OCI-LY7 (cell line): ENCODE measurements around the gene GPAT3. TPM values are rescaled to one million over a fixed set of nuclear protein-coding genes. Genes with fewer than 3 reads are reported as not detected.

Experiments
- BruUV-seq: library from RNA; stranded (reverse); fragments of 400-500 nt; replicated peaks from 2 replicates; lab custom pipeline; 2021; lab: Mats Ljungman, UMichigan
- CTCF ChIA-PET: fragments of 300-600 bp; sonication (Branson Sonifier 250); formaldehyde crosslinking; loops from one replicate; lab custom pipeline; 2022; ENCODE audit warnings: antibody characterized with exemption; ENCODE audit not compliant: unreplicated experiment; lab: Charles Lee
- POLR2A ChIA-PET: fragments of 300-600 bp; sonication (Branson Sonifier 250); formaldehyde crosslinking; loops from one replicate; lab custom pipeline; 2022; ENCODE audit warnings: antibody characterized with exemption; lab: Charles Lee
- DNase-seq: peaks from one replicate; pipeline ENCODE4 v3.0.0-alpha.2; 2015; ENCODE audit warnings: low spot score
- H2AFZ ChIP-seq: fragments of 200-600 bp; sonication (generic), shearing (Covaris generic); 2 replicates; pipeline ENCODE4 v1.6.1; 2014; ENCODE audit warnings: mild to moderate bottlenecking, antibody characterized with exemption, low read length, moderate library complexity
- H3K27ac ChIP-seq: fragments of 200-600 bp; sonication (generic); 2 replicates; pipeline ENCODE4 v1.5.1; 2014; ENCODE audit warnings: mixed run types, low read depth, mild to moderate bottlenecking, moderate library complexity, low read length, inconsistent platforms; ENCODE audit not compliant: poor library complexity, severe bottlenecking
- H3K36me3 ChIP-seq: fragments of 200-600 bp; sonication (generic); 2 replicates; pipeline ENCODE4 v1.6.1; 2014; ENCODE audit warnings: mild to moderate bottlenecking, antibody characterized with exemption, low read length, moderate library complexity, mixed read lengths; ENCODE audit not compliant: insufficient read depth
- H3K4me1 ChIP-seq: fragments of 200-600 bp; sonication (generic); 2 replicates; pipeline ENCODE4 v1.5.1; 2014; ENCODE audit warnings: mild to moderate bottlenecking, low read length; ENCODE audit not compliant: insufficient read depth, poor library complexity, severe bottlenecking
- H3K4me2 ChIP-seq: fragments of 200-600 bp; sonication (generic); 2 replicates; pipeline ENCODE4 v1.6.1; 2014; ENCODE audit warnings: mild to moderate bottlenecking, low read length
- H3K4me3 ChIP-seq: fragments of 200-600 bp; sonication (generic); 2 replicates; pipeline ENCODE4 v1.5.1; 2014; ENCODE audit warnings: mild to moderate bottlenecking, low read depth, low read length; ENCODE audit not compliant: poor library complexity, severe bottlenecking
- H3K79me2 ChIP-seq: fragments of 200-600 bp; sonication (generic); 2 replicates; pipeline ENCODE4 v1.6.1; 2016; ENCODE audit warnings: low read depth, mild to moderate bottlenecking, low read length, moderate library complexity, mixed read lengths; ENCODE audit not compliant: insufficient read depth
- H3K9me2 ChIP-seq: fragments of 200-600 bp; sonication (generic); 2 replicates; pipeline ENCODE4 v1.6.1; 2016; ENCODE audit warnings: mild to moderate bottlenecking, low read length, mixed read lengths; ENCODE audit not compliant: insufficient read depth
- H3K9me3 ChIP-seq: fragments of 200-600 bp; sonication (generic); 2 replicates; pipeline ENCODE4 v1.6.1; 2014; ENCODE audit warnings: mild to moderate bottlenecking, mixed run types, low read length, mixed read lengths
- H4K20me1 ChIP-seq: fragments of 200-600 bp; sonication (generic); 2 replicates; pipeline ENCODE4 v1.6.1; 2014; ENCODE audit warnings: mild to moderate bottlenecking, antibody characterized with exemption, low read length, moderate library complexity, mixed read lengths; ENCODE audit not compliant: insufficient read depth
- CTCF ChIP-seq: fragments of 200-600 bp; sonication (generic); conservative IDR thresholded peaks from 2 replicates; pipeline ENCODE4 v1.5.1; 2014; ENCODE audit warnings: mild to moderate bottlenecking, antibody characterized with exemption, low read length, moderate library complexity, mixed read lengths
- EZH2phosphoT487 ChIP-seq: fragments of 200-600 bp; sonication (generic); IDR thresholded peaks from 2 replicates; pipeline ENCODE4 v1.6.1; 2018; ENCODE audit warnings: low read depth, borderline replicate concordance, mild to moderate bottlenecking, mixed run types, antibody characterized with exemption, low read length, moderate library complexity, mixed read lengths
- intact Hi-C: fragments of 100-400 bp; cut with micrococcal nuclease; formaldehyde crosslinking; loops from one replicate; pipeline ENCODE4 v1.10.0; 2022; ENCODE audit not compliant: unreplicated experiment
- total RNA-seq, 2 experiments: library from RNA; depleted of rRNA in 1 of 2; stranded (reverse); fragments of >200 nt in 1 of 2; shearing (Covaris generic) in 1 of 2; gene quantifications; 2 replicates each; pipeline ENCODE4 v1.2.3, GENCODE V29; 2014 to 2022

Gene GPAT3
- total RNA-seq, 2 experiments from 2014 or later = 0.41 TPM; not detected in 1

DNA sequence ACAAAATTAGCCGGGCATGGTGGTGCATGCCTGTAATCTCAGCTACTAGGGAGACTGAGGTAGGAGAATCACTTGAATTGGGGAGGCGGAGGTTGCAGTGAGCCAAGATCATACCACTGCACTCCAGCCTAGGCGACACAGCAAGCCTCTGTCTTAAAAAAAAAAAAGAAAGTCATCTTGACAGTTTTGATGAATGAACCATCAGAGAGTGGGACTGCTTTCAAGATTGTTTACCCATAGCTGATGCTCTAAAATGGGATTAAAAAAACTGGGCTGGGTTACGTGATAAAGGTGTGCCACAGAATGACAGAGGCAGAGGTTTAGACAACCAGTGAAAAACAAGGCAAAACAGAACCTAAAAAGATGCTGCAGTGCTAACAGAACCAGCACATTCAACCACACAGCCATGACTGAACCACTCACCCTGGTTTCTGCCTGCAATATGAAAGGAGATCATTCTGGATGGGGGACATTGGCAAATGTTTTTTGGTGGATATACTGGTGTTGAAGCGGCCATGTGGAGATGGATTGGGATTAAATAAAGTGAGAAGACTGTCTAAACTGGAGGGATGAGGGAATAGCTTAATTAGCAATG, 22.2 kb downstream of the GPAT3 start:
- H3K9me3 ChIP-seq = no peaks in the 10 kb centered on the region
- POLR2A ChIA-PET = no interaction called here
- H3K4me3 ChIP-seq = no peak overlapping the region
- no peak for TF ChIP-seq CTCF
- no peak for TF ChIP-seq EZH2phosphoT487
- no peaks in the 10 kb centered on the region for H3K4me1 ChIP-seq
- no peak for DNase-seq
- BruUV-seq = no TSS peak
- H2AFZ ChIP-seq = no peak overlapping the region
- intact Hi-C loops = no loop called here
- no peaks in the 10 kb centered on the region for H4K20me1 ChIP-seq
- CTCF ChIA-PET = no interaction called here
- H3K79me2 ChIP-seq = no peaks in the 10 kb centered on the region
- no peaks in the 10 kb centered on the region for H3K36me3 ChIP-seq
- H3K27ac ChIP-seq = no peak overlapping the region
- no peak overlapping the region for H3K4me2 ChIP-seq
- no peaks in the 10 kb centered on the region for H3K9me2 ChIP-seq

DNA sequence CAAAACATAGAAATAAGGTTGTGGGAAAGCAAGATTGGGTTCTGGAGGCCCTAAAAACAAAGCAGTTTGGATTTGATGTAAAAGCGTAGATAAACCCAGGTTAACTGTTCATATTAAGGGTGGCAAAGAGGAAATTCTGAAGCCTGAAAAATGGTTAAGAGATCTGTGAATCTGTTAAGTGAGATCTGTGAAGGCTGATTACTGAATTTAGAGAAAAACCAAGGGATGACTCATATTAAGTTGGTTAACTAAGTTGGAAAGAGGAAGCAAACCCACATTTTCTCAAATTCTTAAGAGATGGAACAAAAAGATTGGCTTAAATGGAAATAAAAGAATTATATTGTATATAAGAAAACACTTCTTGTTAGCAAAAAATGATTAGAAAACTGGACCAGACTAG, 22.8 kb downstream of the GPAT3 start:
- Histone ChIP-seq H3K4me1 (no peaks in the 10 kb centered on the region), H3K79me2 (no peaks in the 10 kb centered on the region), H3K27ac (no peak overlapping the region), H3K4me2 (no peak overlapping the region), H2AFZ (no peak overlapping the region), H3K4me3 (no peak overlapping the region), H4K20me1 (no peaks in the 10 kb centered on the region), H3K9me2 (no peaks in the 10 kb centered on the region), H3K36me3 (no peaks in the 10 kb centered on the region), H3K9me3 (no peaks in the 10 kb centered on the region)
- ChIA-PET CTCF (no interaction called here), POLR2A (interaction anchor here (1.2 kb wide), 1 partner anchor 27 kb away, joined by 3 read pairs; no protein-coding TSS in a partner anchor)
- no peak for DNase-seq
- intact Hi-C loops = no loop called here
- no peak for TF ChIP-seq EZH2phosphoT487
- no peak for TF ChIP-seq CTCF
- no TSS peak for BruUV-seq

DNA sequence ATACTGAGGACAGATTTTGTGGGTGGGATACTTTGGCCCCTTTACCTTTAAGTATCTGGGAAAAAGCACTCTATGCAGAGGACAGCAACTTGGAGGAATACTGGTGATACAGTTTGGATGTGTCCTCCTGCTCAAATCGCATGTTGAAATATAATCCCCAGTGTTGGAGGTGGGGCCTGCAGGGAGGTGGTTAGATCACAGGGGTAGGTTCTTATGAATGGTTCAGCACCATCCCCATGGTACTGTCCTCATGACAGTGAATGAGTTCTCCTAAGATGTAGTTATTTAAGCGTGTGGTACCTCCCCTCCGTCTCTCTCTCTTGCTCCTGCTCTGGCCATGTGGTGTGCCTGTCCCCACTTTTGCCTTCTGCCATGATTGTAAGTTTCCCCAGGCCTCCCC, 24.6 kb downstream of the GPAT3 start:
- Histone ChIP-seq H3K36me3 (no peaks in the 10 kb centered on the region), H3K4me1 (no peaks in the 10 kb centered on the region), H4K20me1 (no peaks in the 10 kb centered on the region), H3K79me2 (no peaks in the 10 kb centered on the region), H3K27ac (no peak overlapping the region), H2AFZ (no peak overlapping the region), H3K9me3 (no peaks in the 10 kb centered on the region), H3K9me2 (no peaks in the 10 kb centered on the region), H3K4me2 (no peak overlapping the region), H3K4me3 (no peak overlapping the region)
- intact Hi-C loops = no loop called here
- POLR2A ChIA-PET = interaction anchor here (0.6 kb wide), 1 partner anchor 35 kb away, joined by 3 read pairs; no protein-coding TSS in a partner anchor
- CTCF ChIA-PET = no interaction called here
- TF ChIP-seq CTCF (no peak), EZH2phosphoT487 (no peak)
- DNase-seq = no peak
- no TSS peak for BruUV-seq
